Esophagus mucosa (tissue), 1 donor: Measurements from ENCODE around the gene RAP1A. TPM values are rescaled to one million over a fixed set of nuclear protein-coding genes. Genes with fewer than 3 reads are reported as not detected.

Experiments
- ATAC-seq: fragments of 200-7000 bp; cut with Tn5 transposase; one replicate; pipeline ENCODE4 v1.9.1; 2020
- total RNA-seq: library from RNA; stranded (reverse); gene quantifications from one replicate; pipeline ENCODE4 v1.2.4, GENCODE V29; 2023
- donor health status: DM: yes; HTN: yes; CAD: no.

The RAP1A gene
- total RNA-seq, 1 donor from 2014 or later: 36.0 TPM

DNA sequence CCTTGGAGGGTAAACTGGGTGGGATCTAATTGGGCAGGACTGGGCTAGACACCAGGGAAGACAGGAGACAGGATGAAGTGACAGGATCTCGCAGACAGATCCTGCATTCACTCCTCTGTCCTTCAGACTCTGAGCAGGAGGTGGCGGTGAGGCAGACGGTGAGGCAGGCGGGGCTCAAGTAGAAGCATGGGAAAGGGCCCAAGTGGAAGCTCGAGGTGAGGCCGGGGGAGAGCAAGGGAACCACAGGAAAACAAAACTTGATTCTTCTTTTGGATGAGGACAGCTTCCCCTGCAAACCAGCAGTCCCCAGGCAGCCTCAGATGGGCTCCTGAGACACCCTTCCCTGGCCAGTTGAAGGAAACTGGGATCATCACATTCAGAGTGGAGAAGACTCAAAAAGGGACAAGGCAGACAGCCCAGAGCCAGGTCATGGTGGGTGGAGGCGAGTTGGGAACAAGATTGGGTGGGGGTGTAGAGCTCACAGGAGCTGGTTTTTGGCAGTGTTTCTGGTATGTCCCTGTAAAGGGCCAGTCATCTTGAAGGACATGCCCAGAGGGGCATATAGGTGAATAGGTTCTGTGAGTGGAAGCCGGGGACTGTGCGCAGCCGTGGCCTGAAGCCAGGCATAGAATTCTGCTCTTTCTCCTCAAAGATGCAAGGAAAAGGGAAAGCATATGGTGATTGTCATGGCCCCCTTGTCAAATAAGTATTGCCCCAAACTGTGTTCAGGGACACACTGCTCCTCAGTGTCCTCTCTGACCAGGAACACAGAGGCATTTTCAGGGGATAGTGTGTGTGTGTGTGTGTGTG lies 101.6 kb downstream of the RAP1A start:
- ATAC-seq: peak; percentile 4

DNA sequence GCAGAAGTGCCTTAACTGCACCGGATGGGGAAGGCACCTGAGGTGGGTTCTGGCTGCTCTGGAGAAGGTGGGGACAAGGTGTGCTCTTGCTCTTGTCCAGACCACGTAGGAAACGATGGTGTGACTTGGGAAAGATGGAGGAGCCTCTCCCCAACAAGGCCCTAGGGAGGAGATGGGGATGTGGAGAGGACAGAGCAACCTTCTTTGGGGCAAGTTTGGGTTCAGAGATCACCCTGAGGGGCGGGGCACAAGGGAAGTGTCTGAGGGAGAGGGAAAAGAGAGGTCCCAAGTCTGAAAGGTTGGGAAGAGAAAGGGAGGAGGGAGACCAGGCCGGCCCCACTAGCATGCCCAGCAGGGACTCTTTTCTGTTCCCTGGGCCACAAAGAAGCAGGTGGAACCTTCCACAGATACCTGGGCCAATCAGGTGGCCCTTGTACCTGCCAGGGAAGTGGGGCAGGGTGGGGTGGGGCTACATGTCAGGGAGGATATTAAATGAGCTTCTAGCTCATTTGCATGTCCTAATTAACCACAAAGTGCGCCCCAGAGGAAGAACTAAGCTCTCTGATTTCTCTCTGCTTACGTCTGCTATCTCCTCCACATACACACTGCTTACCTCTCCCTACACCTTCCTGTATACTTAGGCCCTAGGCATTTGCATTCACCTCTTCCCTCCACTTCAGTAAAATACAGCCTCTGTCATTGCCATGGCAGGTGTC lies 103.7 kb downstream of the RAP1A start:
- ATAC-seq: peak; percentile 26

GRCh38 chr1:111723871-111724270 lies 104.3 kb downstream of the RAP1A start:
- peak; percentile 63 for ATAC-seq

GRCh38 chr1:111725192-111725591 lies 105.6 kb downstream of the RAP1A start:
- no peak for ATAC-seq

- ATAC-seq: no peak
Observed at GRCh38 chr1:111727056-111727455, 107.5 kb downstream of the RAP1A start.

- ATAC-seq: no peak
Observed at GRCh38 chr1:111729271-111729921, 109.8 kb downstream of the RAP1A start.

GRCh38 chr1:111729946-111730681 lies 110.5 kb downstream of the RAP1A start:
- no peak for ATAC-seq

DNA sequence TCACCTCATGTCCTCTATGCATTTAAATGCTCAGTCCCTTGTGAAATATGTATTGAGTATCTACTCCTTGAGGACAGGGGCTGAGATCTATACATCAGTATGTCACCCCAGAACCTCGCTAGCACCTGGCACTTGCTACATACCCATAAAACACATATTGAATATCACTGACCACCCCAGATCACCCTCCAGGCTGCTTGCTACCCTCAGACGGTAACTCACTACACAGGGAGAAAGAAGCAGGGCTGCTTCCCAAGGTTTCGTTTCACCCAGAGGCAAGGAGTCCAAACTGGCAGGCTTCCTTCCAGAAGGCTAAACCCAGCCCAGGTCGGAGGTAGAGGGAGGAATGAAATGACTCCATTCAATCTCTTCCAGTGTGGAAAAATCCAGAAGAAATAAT lies 111.1 kb downstream of the RAP1A start:
- no peak for ATAC-seq

- no peak for ATAC-seq
Observed at GRCh38 chr1:111731956-111732355, 112.4 kb downstream of the RAP1A start.

- no peak for ATAC-seq
Observed at GRCh38 chr1:111732718-111733117, 113.1 kb downstream of the RAP1A start.

- ATAC-seq: peak; percentile 40
Observed at GRCh38 chr1:111733183-111733991, 113.8 kb downstream of the RAP1A start.

DNA sequence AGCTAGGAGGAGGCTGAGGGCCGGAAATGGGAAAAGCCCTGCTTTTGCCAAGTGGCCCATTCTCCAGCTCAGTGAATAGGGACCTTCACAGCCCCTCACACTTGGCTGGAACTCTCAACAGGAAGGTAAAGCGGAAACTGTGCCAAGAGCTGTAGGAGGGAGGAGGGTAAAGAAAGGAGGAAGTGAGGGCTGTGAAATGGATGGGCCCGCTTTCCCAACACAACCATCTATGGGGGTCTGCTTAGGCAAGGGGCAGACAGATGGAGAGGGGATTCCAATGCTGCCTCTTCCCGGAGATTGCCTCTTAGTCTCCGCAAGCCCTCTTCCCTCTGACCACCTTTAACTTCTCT lies 114.4 kb downstream of the RAP1A start:
- no peak for ATAC-seq

DNA sequence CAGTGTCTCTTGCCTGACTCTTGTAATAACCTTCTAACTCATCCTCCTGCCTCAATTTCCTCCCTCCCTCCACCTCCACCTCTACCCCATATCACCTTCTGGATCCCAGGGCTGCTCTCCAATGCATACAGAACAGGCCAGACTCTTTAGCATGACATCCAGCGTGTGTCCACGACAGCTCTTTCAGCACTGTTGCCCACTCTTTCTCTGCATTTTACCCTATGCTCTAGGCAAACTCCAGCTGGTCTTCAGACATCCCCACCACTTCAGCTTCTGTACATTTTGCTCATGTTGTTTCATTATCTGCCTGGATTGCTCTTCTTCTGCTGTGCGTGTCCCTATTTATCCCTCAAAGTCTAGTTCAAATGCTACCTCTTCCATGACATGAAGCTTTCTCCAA lies 114.8 kb downstream of the RAP1A start:
- no peak for ATAC-seq

GRCh38 chr1:111734856-111735255 lies 115.3 kb downstream of the RAP1A start:
- ATAC-seq: no peak

DNA sequence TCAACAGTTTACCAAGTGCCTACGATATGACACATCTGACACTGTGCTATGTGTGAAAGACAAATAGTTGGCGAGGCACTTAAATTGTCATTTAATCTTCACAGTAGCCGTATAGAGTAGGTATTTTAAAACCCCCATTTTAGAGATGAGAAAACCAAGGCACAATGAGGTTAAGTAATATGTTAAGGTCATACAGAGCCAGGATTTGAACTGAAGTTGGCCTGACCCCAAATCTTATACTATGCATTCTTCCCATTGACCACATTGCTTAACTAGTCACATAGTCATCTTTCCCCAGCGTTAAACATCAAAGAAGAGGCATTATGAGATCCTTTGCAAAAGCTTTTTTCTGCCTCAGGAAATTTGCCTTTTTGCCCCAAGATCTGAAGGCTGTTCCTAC lies 115.7 kb downstream of the RAP1A start:
- ATAC-seq: no peak

DNA sequence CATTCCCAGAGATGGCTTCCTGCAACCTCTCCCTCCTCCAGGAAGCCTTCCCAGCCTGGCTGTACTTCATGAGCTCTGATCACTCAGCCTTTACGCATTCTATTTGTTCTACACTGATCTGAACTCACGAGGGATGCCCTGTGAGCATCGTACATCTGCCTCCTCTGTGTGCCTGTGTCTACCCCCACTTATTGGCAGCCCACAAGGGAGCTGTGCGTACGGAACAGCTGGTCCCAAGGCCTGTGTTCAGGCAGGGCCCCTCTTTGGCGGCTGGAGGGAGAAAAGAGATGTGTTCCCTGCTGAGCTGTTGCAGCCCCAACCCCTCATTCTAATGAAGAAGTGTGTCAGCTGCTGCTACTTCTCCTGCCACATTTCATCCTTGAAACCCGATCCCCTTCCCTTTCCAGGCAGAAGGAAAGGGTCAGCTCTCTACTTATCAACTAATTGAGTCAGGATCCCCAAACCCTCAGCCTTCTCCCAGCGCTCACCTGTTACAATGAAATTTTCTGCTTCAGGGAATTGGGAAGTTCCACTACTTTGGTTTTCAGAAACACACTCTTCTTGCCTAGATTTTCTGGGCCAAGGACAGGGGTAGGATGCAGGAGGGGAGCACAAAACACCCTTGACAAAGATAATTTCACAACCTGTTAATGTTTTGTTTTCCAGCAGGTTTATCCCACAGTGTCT lies 116.4 kb downstream of the RAP1A start:
- no peak for ATAC-seq

DNA sequence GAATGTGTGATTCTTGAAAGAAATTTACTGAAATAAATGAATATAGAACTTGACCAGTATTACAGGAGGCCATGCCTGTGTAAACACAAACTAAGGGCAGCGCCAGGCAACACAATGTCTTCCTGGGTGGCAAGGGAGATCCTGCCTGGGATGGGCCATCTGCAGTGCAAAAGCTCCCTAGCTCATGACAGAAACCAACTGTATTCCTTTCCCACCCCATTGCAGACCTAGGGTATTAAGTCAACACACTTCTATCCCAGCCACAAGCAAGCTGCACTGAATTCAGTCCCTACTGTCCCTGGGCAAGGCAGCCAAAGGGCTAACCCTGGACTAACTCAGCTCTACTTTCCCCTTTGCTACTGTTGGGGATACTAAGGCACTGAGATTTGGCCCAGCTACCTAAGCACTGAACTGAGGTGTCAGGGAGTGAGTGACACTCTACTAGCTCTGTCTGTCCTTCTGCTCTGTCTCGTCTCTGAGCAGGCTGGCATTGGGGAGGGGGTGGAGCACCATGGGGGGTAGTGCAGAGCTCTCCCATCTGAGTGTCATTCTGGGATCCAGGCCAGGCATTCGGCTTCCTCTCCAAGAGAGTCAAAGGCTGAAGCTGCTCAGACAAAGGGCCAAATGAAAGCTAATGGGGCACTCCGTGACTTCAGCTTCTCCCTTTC lies 117.1 kb downstream of the RAP1A start:
- no peak for ATAC-seq

GRCh38 chr1:111737216-111738132 lies 117.9 kb downstream of the RAP1A start:
- ATAC-seq: no peak

- no peak for ATAC-seq
Observed at GRCh38 chr1:111738133-111738435, 118.5 kb downstream of the RAP1A start.
